Esophagus muscularis mucosa (tissue), 4 donors: Measurements from ENCODE around the gene DNER. TPM values are rescaled to one million over a fixed set of nuclear protein-coding genes. Genes with fewer than 3 reads are reported as not detected.

Experiments
- DNase-seq: peaks from one replicate; pipeline ENCODE4 v3.0.0-alpha.2; 2017; ENCODE audit errors: extremely low spot score
- H3K27ac ChIP-seq, 4 donors: fragments of 200-600 bp; sonication (generic); replicated peaks in 1 of 4; 1 replicate in 3 of 4; 2 replicates in 1 of 4; pipeline ENCODE4 v1.5.1; 2016 to 2019; ENCODE audit warnings: mild to moderate bottlenecking in 1 of 4
- H3K27me3 ChIP-seq, 4 donors: fragments of 200-600 bp; sonication (generic); one replicate each; pipeline versions ENCODE4 v1.5.1 to v1.6.0; 2016 to 2019
- H3K36me3 ChIP-seq, 4 donors: fragments of 200-600 bp; sonication (generic); one replicate each; pipeline ENCODE4 v1.5.1; 2016 to 2019
- H3K4me1 ChIP-seq, 4 donors: fragments of 200-600 bp; sonication (generic); one replicate each; pipeline ENCODE4 v1.5.1; 2016 to 2019
- H3K4me3 ChIP-seq, 4 donors: fragments of 200-600 bp; sonication (generic); 1 replicate in 2 of 4; 2 replicates in 2 of 4; pipeline ENCODE4 v1.5.1; 2016 to 2019; ENCODE audit warnings: mild to moderate bottlenecking in 4 of 4, moderate library complexity in 1 of 4
- H3K9me3 ChIP-seq, 4 donors: fragments of 200-600 bp; sonication (generic); 1 replicate in 3 of 4; 2 replicates in 1 of 4; pipeline ENCODE4 v1.5.1; 2016 to 2019
- EP300 ChIP-seq: sonication (generic); formaldehyde crosslinking; IDR thresholded peaks from one replicate; pipeline ENCODE4 v1.6.1; 2017; ENCODE audit warnings: antibody characterized with exemption
- POLR2A ChIP-seq: fragments of 450-650 bp; IDR thresholded peaks from one replicate; pipeline ENCODE4 v1.6.1; 2017; ENCODE audit warnings: antibody characterized with exemption, moderate library complexity, mild to moderate bottlenecking, low read depth
- POLR2AphosphoS5 ChIP-seq, 2 donors: sonication (generic); formaldehyde crosslinking; IDR thresholded peaks; one replicate each; pipeline ENCODE4 v1.6.1; 2017; ENCODE audit warnings: antibody characterized with exemption in 2 of 2
- WGBS: methylation state at CpG from one replicate; pipeline ENCODE4 v1.1.5; 2018; 5-methylcytosine and 5-hydroxymethylcytosine counted together
- intact Hi-C: fragments of 100-400 bp; cut with DNase I; formaldehyde crosslinking; loops from one replicate; pipeline ENCODE4 v1.15.1; 2023
- total RNA-seq, 4 donors: library from RNA; depleted of rRNA; stranded (reverse); fragments of >200 nt; gene quantifications; one replicate each; pipeline versions ENCODE4 v1.1.0 to v1.2.1, GENCODE V29; 2016
- TF ChIP-seq, protein P1 (sequence below), 3 experiments: fragments of 200-600 bp in 2 of 3; fragments of 450-650 bp in 1 of 3; sonication (generic) in 2 of 3; IDR thresholded peaks; one replicate each; pipeline ENCODE4 v1.5.1; 2017 to 2019; ENCODE audit warnings: antibody characterized with exemption in 3 of 3, mild to moderate bottlenecking in 2 of 3, moderate library complexity in 1 of 3

Gene DNER
- total RNA-seq, 4 donors from 2014 or later, result 2.9 to 5.3 (median 4.6) TPM

DNA sequence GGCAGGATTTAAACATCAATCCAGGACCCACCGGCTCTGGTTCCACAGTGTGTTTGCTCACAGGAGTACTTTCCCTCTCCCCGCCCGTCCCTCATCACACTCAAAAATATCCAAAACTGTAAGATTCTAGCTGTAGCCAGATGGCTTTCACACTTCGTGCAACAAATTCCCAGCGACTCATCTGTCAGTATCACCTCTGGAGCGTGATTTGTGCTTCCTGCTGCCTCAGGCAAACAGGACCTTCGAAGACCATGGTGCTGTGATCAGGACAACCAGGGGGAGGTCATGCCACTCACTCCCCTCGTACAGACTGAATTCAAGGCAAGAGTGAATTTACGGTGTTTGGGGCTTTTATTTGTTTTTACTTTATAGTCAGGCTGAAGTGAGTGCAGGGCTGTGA lies 288.8 kb downstream of the DNER start:
- H3K36me3 ChIP-seq, result no peaks in the 10 kb centered on the region
- TF ChIP-seq POLR2AphosphoS5 (IDR thresholded peaks at IDR 0.05), result no peak
- TF ChIP-seq, protein P1, sequence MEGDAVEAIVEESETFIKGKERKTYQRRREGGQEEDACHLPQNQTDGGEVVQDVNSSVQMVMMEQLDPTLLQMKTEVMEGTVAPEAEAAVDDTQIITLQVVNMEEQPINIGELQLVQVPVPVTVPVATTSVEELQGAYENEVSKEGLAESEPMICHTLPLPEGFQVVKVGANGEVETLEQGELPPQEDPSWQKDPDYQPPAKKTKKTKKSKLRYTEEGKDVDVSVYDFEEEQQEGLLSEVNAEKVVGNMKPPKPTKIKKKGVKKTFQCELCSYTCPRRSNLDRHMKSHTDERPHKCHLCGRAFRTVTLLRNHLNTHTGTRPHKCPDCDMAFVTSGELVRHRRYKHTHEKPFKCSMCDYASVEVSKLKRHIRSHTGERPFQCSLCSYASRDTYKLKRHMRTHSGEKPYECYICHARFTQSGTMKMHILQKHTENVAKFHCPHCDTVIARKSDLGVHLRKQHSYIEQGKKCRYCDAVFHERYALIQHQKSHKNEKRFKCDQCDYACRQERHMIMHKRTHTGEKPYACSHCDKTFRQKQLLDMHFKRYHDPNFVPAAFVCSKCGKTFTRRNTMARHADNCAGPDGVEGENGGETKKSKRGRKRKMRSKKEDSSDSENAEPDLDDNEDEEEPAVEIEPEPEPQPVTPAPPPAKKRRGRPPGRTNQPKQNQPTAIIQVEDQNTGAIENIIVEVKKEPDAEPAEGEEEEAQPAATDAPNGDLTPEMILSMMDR (IDR thresholded peaks at IDR 0.05), result no peak
- no peak for TF ChIP-seq EP300
- no peak for TF ChIP-seq POLR2A
- no peak for DNase-seq
- no peaks in the 10 kb centered on the region for H3K27me3 ChIP-seq
- no peak overlapping the region for H3K27ac ChIP-seq
- no peaks in the 10 kb centered on the region for H3K4me1 ChIP-seq
- intact Hi-C loops, result no loop called here
- 73% methylated on average over 9 of the region's 9 CpGs for WGBS
- no peaks in the 10 kb centered on the region for H3K9me3 ChIP-seq
- H3K4me3 ChIP-seq, result no peak overlapping the region

DNA sequence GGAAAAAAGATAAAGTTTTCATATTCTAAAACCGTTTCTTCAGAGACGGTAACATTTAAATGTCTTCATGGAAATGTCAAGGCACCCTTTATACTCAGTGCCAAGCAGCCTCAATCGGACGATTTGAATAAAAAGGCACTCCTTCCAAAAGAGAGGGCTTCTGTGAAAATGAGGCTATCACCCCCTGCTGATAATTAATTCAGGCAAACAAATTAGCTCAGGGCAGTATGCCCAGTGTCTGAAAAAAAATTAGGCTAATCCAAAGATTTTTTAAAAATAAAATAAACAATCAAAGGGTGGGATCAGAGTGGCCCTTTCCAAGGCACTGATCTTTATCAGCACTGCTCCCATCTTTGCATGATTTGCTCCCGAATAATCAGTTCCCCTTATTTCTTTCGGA lies 292.3 kb downstream of the DNER start:
- DNase-seq, result no peak
- H3K36me3 ChIP-seq, result no peaks in the 10 kb centered on the region
- H3K27me3 ChIP-seq, result no peaks in the 10 kb centered on the region
- no peaks in the 10 kb centered on the region for H3K9me3 ChIP-seq
- peaks cover 4 to 18% (median 4%) of the 10 kb centered on the region in 4 donors for H3K4me1 ChIP-seq
- 66% methylated on average over 6 of the region's 6 CpGs for WGBS
- intact Hi-C loops, result no loop called here
- H3K4me3 ChIP-seq, result no peak overlapping the region
- TF ChIP-seq EP300 (no peak), POLR2A (no peak), POLR2AphosphoS5 (IDR thresholded peaks at IDR 0.05) (no peak)
- no peak overlapping the region for H3K27ac ChIP-seq

DNA sequence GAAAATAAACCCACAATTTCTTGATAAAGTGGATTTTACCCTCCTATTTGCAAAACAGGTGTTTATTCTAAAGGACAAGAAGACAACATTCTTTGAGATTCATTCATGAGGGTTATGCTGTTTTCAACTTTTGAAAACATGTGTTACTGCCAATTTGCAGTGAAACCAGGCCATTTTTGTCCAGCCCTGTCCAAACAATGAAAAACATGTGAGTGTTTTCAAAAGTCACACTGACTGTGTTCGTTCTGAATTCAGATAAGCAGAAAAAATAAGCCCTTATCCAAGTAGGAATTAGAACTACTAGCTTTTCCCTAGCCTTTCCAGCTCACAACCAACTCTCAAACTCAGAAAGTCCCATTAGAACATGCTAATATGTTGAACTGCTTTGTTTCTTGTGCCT lies 295.2 kb downstream of the DNER start:
- WGBS, result 44% methylated on average over 1 of the region's 1 CpG
- intact Hi-C loops, result no loop called here
- H3K4me3 ChIP-seq, result no peak overlapping the region
- H3K9me3 ChIP-seq, result no peaks in the 10 kb centered on the region
- H3K4me1 ChIP-seq, result peaks cover 7 to 31% (median 9%) of the 10 kb centered on the region in 4 donors
- DNase-seq, result no peak
- no peaks in the 10 kb centered on the region for H3K36me3 ChIP-seq
- peak overlapping the region; percentile 35 to 71 (median 52) for H3K27ac ChIP-seq
- no peaks in the 10 kb centered on the region for H3K27me3 ChIP-seq
- TF ChIP-seq POLR2A (no peak), EP300 (no peak), POLR2AphosphoS5 (IDR thresholded peaks at IDR 0.05) (no peak)
- TF ChIP-seq, protein P1 (IDR thresholded peaks at IDR 0.05), result no peak

DNA sequence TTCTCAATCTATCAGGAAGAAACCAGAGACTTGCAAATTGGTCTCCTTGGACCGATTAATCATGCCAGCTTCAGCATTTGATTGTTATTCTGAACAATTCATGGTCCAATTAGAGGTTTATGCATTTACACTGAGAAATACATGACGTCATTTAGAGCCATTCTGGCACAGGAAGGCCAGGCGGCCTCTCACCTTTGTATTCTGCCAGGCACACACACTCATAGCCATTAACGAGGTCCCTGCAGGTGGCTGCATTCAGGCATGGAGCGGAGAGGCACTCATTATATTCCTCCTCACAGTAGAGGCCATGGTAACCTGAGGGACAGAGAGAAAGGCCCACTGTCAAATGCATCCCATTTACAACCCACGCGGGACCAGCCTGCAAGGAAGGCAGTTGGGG lies 296.4 kb downstream of the DNER start:
- 74% methylated on average over 7 of the region's 7 CpGs for WGBS
- Histone ChIP-seq H3K27ac (peak overlapping the region; percentile 67 to 73 (median 70)), H3K36me3 (no peaks in the 10 kb centered on the region), H3K4me1 (peaks cover 7 to 31% (median 9%) of the 10 kb centered on the region in 4 donors), H3K27me3 (no peaks in the 10 kb centered on the region), H3K9me3 (no peaks in the 10 kb centered on the region), H3K4me3 (no peak overlapping the region)
- intact Hi-C loops, result no loop called here
- DNase-seq, result no peak
- TF ChIP-seq, protein P1 (IDR thresholded peaks at IDR 0.05), result no peak
- TF ChIP-seq POLR2A (no peak), EP300 (no peak), POLR2AphosphoS5 (IDR thresholded peaks at IDR 0.05) (no peak)

DNA sequence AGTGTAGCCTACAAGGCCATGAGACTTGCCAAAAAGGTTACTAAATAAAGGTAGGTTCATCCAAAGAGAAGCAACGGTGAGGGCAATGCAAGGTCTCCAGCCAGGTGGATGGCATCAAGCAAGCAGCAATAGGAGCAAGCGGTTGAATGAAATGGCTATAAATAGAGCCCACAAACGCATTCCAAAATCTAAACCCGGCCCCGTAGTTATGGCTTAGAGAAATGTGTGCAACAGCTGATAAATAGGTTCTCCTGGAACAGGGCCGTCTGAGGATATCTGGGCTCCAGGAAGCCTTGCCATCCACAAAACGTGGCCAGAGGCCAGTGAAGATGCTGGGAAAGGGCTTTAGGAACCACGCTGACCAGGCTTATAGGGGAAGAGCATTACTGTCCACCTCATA lies 297.2 kb downstream of the DNER start:
- Histone ChIP-seq H3K9me3 (no peaks in the 10 kb centered on the region), H3K36me3 (no peaks in the 10 kb centered on the region), H3K27ac (peak overlapping the region; percentile 67 to 73 (median 70)), H3K27me3 (no peaks in the 10 kb centered on the region), H3K4me3 (no peak overlapping the region), H3K4me1 (peaks cover 7 to 31% (median 9%) of the 10 kb centered on the region in 4 donors)
- intact Hi-C loops, result no loop called here
- TF ChIP-seq, protein P1 (IDR thresholded peaks at IDR 0.05), result no peak
- no peak for TF ChIP-seq EP300
- no peak for TF ChIP-seq POLR2AphosphoS5 (IDR thresholded peaks at IDR 0.05)
- no peak for TF ChIP-seq POLR2A
- DNase-seq, result no peak
- WGBS, result 52% methylated on average over 8 of the region's 8 CpGs
